Liver (tissue), 9 donors: Measurements from ENCODE around the gene CCDC81. TPM values are rescaled to one million over a fixed set of nuclear protein-coding genes. Genes with fewer than 3 reads are reported as not detected.

Experiments used
- DNase-seq: peaks from one replicate; pipeline ENCODE4 v3.0.0-alpha.2; 2017; ENCODE audit warnings: low spot score
- H3K27ac ChIP-seq, 2 donors: one replicate each; pipeline ENCODE4 v1.7.0; 2013; ENCODE audit warnings: inconsistent platforms in 2 of 2, low read length in 2 of 2, control low read depth in 1 of 2, low read depth in 1 of 2, mild to moderate bottlenecking in 1 of 2
- H3K27me3 ChIP-seq, 4 donors: one replicate each; pipeline versions ENCODE4 v1.6.1 to v1.7.0; 2013; ENCODE audit warnings: low read length in 3 of 4, inconsistent platforms in 1 of 4, mild to moderate bottlenecking in 1 of 4, moderate library complexity in 1 of 4; ENCODE audit not compliant: control insufficient read depth in 4 of 4, insufficient read depth in 4 of 4
- H3K36me3 ChIP-seq, 4 donors: one replicate each; pipeline versions ENCODE4 v1.6.1 to v1.7.0; 2013; ENCODE audit warnings: low read length in 3 of 4, mild to moderate bottlenecking in 3 of 4, low read depth in 1 of 4, moderate library complexity in 1 of 4; ENCODE audit not compliant: control insufficient read depth in 4 of 4, insufficient read depth in 3 of 4
- H3K4me1 ChIP-seq, 4 donors: one replicate each; pipeline versions ENCODE4 v1.6.1 to v1.7.0; 2013; ENCODE audit warnings: low read length in 3 of 4, mild to moderate bottlenecking in 3 of 4, moderate library complexity in 1 of 4; ENCODE audit not compliant: control insufficient read depth in 4 of 4, insufficient read depth in 4 of 4
- H3K4me3 ChIP-seq, 3 donors: one replicate each; pipeline versions ENCODE4 v1.6.1 to v1.7.0; 2013; ENCODE audit warnings: low read length in 3 of 3, control low read depth in 1 of 3, low read depth in 1 of 3, mild to moderate bottlenecking in 1 of 3
- H3K9ac ChIP-seq, 2 donors: one replicate each; pipeline ENCODE4 v1.7.0; 2013; ENCODE audit warnings: low read length in 2 of 2, mild to moderate bottlenecking in 2 of 2, moderate library complexity in 2 of 2, control low read depth in 1 of 2, low read depth in 1 of 2
- H3K9me3 ChIP-seq, 4 donors: one replicate each; pipeline versions ENCODE4 v1.6.1 to v1.7.0; 2013; ENCODE audit warnings: low read length in 3 of 4; ENCODE audit not compliant: control insufficient read depth in 4 of 4
- CTCF ChIP-seq: fragments of 150-350 bp; IDR thresholded peaks from 2 replicates; pipeline ENCODE4 v1.5.1; 2017; ENCODE audit warnings: improper control_type of control experiment, low read depth, low read length; ENCODE audit not compliant: missing input control
- EGR1 ChIP-seq, 2 donors: IDR thresholded peaks; 2 replicates each; pipeline ENCODE4 v1.6.1; 2016 to 2018; ENCODE audit warnings: antibody characterized with exemption in 2 of 2, low read depth in 2 of 2
- FOXA1 ChIP-seq: IDR thresholded peaks from 2 replicates; pipeline ENCODE4 v1.6.1; 2016; ENCODE audit warnings: antibody characterized with exemption
- FOXA2 ChIP-seq: IDR thresholded peaks from 2 replicates; pipeline ENCODE4 v1.6.1; 2016; ENCODE audit warnings: antibody characterized with exemption
- GABPA ChIP-seq, 2 donors: IDR thresholded peaks in 1 of 2; conservative IDR thresholded peaks in 1 of 2; 2 replicates each; pipeline ENCODE4 v1.6.1; 2016; ENCODE audit warnings: antibody characterized with exemption in 2 of 2, mild to moderate bottlenecking in 1 of 2, moderate library complexity in 1 of 2
- HNF4G ChIP-seq: IDR thresholded peaks from 2 replicates; pipeline ENCODE4 v1.6.1; 2016; ENCODE audit warnings: antibody characterized with exemption
- JUND ChIP-seq, 2 donors: IDR thresholded peaks; 2 replicates each; pipeline ENCODE4 v1.6.1; 2016; ENCODE audit warnings: antibody characterized with exemption in 2 of 2
- MAX ChIP-seq: IDR thresholded peaks from 2 replicates; pipeline ENCODE4 v1.6.1; 2016; ENCODE audit warnings: antibody characterized with exemption
- RAD21 ChIP-seq, 2 donors: IDR thresholded peaks; 2 replicates each; pipeline ENCODE4 v1.6.1; 2016; ENCODE audit warnings: antibody characterized with exemption in 2 of 2, mild to moderate bottlenecking in 2 of 2
- REST ChIP-seq: IDR thresholded peaks from 2 replicates; pipeline ENCODE4 v1.6.1; 2016; ENCODE audit warnings: antibody characterized with exemption, mild to moderate bottlenecking
- SP1 ChIP-seq: IDR thresholded peaks from 2 replicates; pipeline ENCODE4 v1.6.1; 2018; ENCODE audit warnings: antibody characterized with exemption, mild to moderate bottlenecking
- TAF1 ChIP-seq: conservative IDR thresholded peaks from 2 replicates; pipeline ENCODE4 v1.6.1; 2016; ENCODE audit warnings: antibody characterized with exemption, mild to moderate bottlenecking
- ZBTB33 ChIP-seq: IDR thresholded peaks from 2 replicates; pipeline ENCODE4 v1.6.1; 2016; ENCODE audit warnings: antibody characterized with exemption
- WGBS: extraction: QIAGEN DNeasy Blood & Tissue Kit; methylation state at CpG from one replicate; pipeline ENCODE4 v1.1.7; 2013; 5-methylcytosine and 5-hydroxymethylcytosine counted together
- polyA plus RNA-seq, 2 donors: library from polyadenylated mRNA; stranded (reverse) in 1 of 2; unstranded in 1 of 2; fragments of 200-250 nt in 1 of 2; fragments of >200 nt in 1 of 2; fragmentation: Nextera tagmentation in 1 of 2; extraction: Ambion mirVana in 1 of 2; gene quantifications; one replicate each; pipeline versions ENCODE4 v1.2.1 to v1.2.3, GENCODE V29; 2013 to 2015
- total RNA-seq, 2 donors: library from RNA; depleted of rRNA; stranded (reverse); fragments of >200 nt; gene quantifications; one replicate each; pipeline ENCODE4 v1.2.3, GENCODE V29; 2014
- donor health status: healthy.
- donor health status: healthy.
- donor health status: healthy.
- donor health status: healthy.
- donor health status: healthy.

CCDC81 gene
- total and polyA plus RNA-seq, 4 donors = 0.32 to 1.1 (median 0.67) TPM; not detected in 1

GRCh38 chr11:86380295-86381059 is 5.8 kb downstream of the CCDC81 start:
- H3K4me1 ChIP-seq = no peaks in the 10 kb centered on the region
- no peak for DNase-seq
- no peak overlapping the region for H3K9ac ChIP-seq
- no peak overlapping the region for H3K4me3 ChIP-seq
- H3K36me3 ChIP-seq = no peaks in the 10 kb centered on the region
- H3K27me3 ChIP-seq = no peaks in the 10 kb centered on the region
- H3K9me3 ChIP-seq = no peaks in the 10 kb centered on the region
- no peak overlapping the region for H3K27ac ChIP-seq
- TF ChIP-seq ZBTB33 = no peak
- no peak for TF ChIP-seq RAD21 (IDR thresholded peaks at IDR 0.05)
- TF ChIP-seq CTCF = no peak
- no peak for TF ChIP-seq GABPA (IDR thresholded peaks at IDR 0.05 in 1 of 2, conservative IDR thresholded peaks at IDR 0.05 in 1 of 2)
- no peak for TF ChIP-seq REST
- TF ChIP-seq TAF1 = no peak
- TF ChIP-seq FOXA1 = no peak
- WGBS = 95% methylated on average over 2 of the region's 2 CpGs

- TF ChIP-seq FOXA1 (no peak), SP1 (no peak), MAX (no peak), CTCF (no peak), FOXA2 (no peak), EGR1 (IDR thresholded peaks at IDR 0.05; ENCODE audit: low read depth in 2 of 2) (no peak), ZBTB33 (no peak), JUND (IDR thresholded peaks at IDR 0.05) (no peak), GABPA (IDR thresholded peaks at IDR 0.05 in 1 of 2, conservative IDR thresholded peaks at IDR 0.05 in 1 of 2) (no peak), HNF4G (no peak)
- 87% methylated on average over 5 of the region's 5 CpGs for WGBS
- Histone ChIP-seq H3K4me1 (no peaks in the 10 kb centered on the region), H3K36me3 (no peaks in the 10 kb centered on the region), H3K9ac (no peak overlapping the region), H3K27me3 (no peaks in the 10 kb centered on the region), H3K9me3 (no peaks in the 10 kb centered on the region), H3K4me3 (no peak overlapping the region), H3K27ac (no peak overlapping the region)
- no peak for DNase-seq
Observed at GRCh38 chr11:86383041-86383955, 8.6 kb downstream of the CCDC81 start.
